SK-N-SH treated with all-trans-retinoic acid at 6 μM for 48 hours (cell line): ENCODE data around the gene RNF19B.

Experiments used
- ATAC-seq: fragments of 200-7000 bp; cut with Tn5 transposase; 3 replicates; pipeline ENCODE4 v1.9.1; 2020; ENCODE audit warnings: mild to moderate bottlenecking, moderate library complexity
- ARNTL ChIP-seq: fragments of 450-650 bp; formaldehyde crosslinking; IDR thresholded peaks from 2 replicates; pipeline ENCODE4 v1.5.0; 2020; ENCODE audit warnings: low read depth, mild to moderate bottlenecking, moderate library complexity, borderline replicate concordance
- BACH2 ChIP-seq: fragments of 250-450 bp; sonication (Bioruptor Pico); IDR thresholded peaks from 2 replicates; pipeline ENCODE4 v1.9.0; 2021; ENCODE audit warnings: mild to moderate bottlenecking, borderline replicate concordance
- CSDC2 ChIP-seq: fragments of 250-450 bp; sonication (Bioruptor Pico); IDR thresholded peaks from 2 replicates; pipeline ENCODE4 v1.5.0; 2020; ENCODE audit warnings: mild to moderate bottlenecking, moderate library complexity
- ESRRG ChIP-seq: fragments of 250-450 bp; sonication (Bioruptor Pico); IDR thresholded peaks from 2 replicates; pipeline ENCODE4 v1.6.1; 2021; ENCODE audit warnings: mild to moderate bottlenecking
- GLIS3 ChIP-seq: fragments of 250-450 bp; sonication (Bioruptor Pico); IDR thresholded peaks from 2 replicates; pipeline ENCODE4 v1.5.0; 2020; ENCODE audit warnings: mild to moderate bottlenecking, moderate library complexity
- ISL1 ChIP-seq: fragments of 250-450 bp; sonication (Bioruptor Pico); IDR thresholded peaks from 2 replicates; pipeline ENCODE4 v2.1.2; 2022; ENCODE audit warnings: mild to moderate bottlenecking, moderate library complexity
- OSR1 ChIP-seq: fragments of 250-450 bp; sonication (Bioruptor Pico); IDR thresholded peaks from 2 replicates; pipeline ENCODE4 v1.8.0; 2022; ENCODE audit warnings: moderate library complexity, mild to moderate bottlenecking, inconsistent platforms
- PATZ1 ChIP-seq: fragments of 250-450 bp; sonication (Bioruptor Pico); IDR thresholded peaks from 2 replicates; pipeline ENCODE4 v1.8.0; 2020; ENCODE audit warnings: mild to moderate bottlenecking, moderate library complexity, borderline replicate concordance
- PPARA ChIP-seq: fragments of 250-450 bp; sonication (Bioruptor Pico); IDR thresholded peaks from 2 replicates; pipeline ENCODE4 v1.5.0; 2020; ENCODE audit warnings: mild to moderate bottlenecking, borderline replicate concordance
- RARB ChIP-seq: fragments of 250-450 bp; sonication (Bioruptor Pico); IDR thresholded peaks from 2 replicates; pipeline ENCODE4 v1.8.0; 2021; ENCODE audit warnings: mild to moderate bottlenecking, moderate library complexity
- SNAI2 ChIP-seq: fragments of 250-450 bp; sonication (Bioruptor Pico); IDR thresholded peaks from 2 replicates; pipeline ENCODE4 v1.5.0; 2020; ENCODE audit warnings: mild to moderate bottlenecking, moderate library complexity
- TCF4 ChIP-seq: fragments of 250-450 bp; sonication (Bioruptor Pico); IDR thresholded peaks from 2 replicates; pipeline ENCODE4 v1.8.0; 2021; ENCODE audit warnings: mild to moderate bottlenecking, moderate library complexity, borderline replicate concordance
- TOX ChIP-seq: fragments of 250-450 bp; sonication (Bioruptor Pico); IDR thresholded peaks from 2 replicates; pipeline ENCODE4 v1.8.0; 2021; ENCODE audit warnings: mild to moderate bottlenecking, moderate library complexity, borderline replicate concordance
- ZC3H10 ChIP-seq: fragments of 250-450 bp; sonication (Bioruptor Pico); IDR thresholded peaks from 2 replicates; pipeline ENCODE4 v1.5.1; 2021; ENCODE audit warnings: mild to moderate bottlenecking, moderate library complexity
- ZFP3 ChIP-seq: fragments of 250-450 bp; sonication (Bioruptor Pico); IDR thresholded peaks from 2 replicates; pipeline ENCODE4 v1.5.0; 2020; ENCODE audit warnings: mild to moderate bottlenecking, moderate library complexity
- ZFP30 ChIP-seq: fragments of 450-650 bp; formaldehyde crosslinking; IDR thresholded peaks from 2 replicates; pipeline ENCODE4 v1.5.0; 2022; ENCODE audit warnings: mild to moderate bottlenecking, moderate library complexity
- ZNF565 ChIP-seq: fragments of 450-650 bp; formaldehyde crosslinking; conservative IDR thresholded peaks from 2 replicates; pipeline ENCODE4 v1.5.0; 2020; ENCODE audit warnings: low read depth, mild to moderate bottlenecking, moderate library complexity
- ZNF70 ChIP-seq: fragments of 450-650 bp; formaldehyde crosslinking; IDR thresholded peaks from 2 replicates; pipeline ENCODE4 v1.5.0; 2020; ENCODE audit warnings: mild to moderate bottlenecking, moderate library complexity
- ZNF8 ChIP-seq: fragments of 450-650 bp; formaldehyde crosslinking; IDR thresholded peaks from 2 replicates; pipeline ENCODE4 v1.5.0; 2020; ENCODE audit warnings: mild to moderate bottlenecking, moderate library complexity
- TF ChIP-seq, protein P1 (sequence below): fragments of 250-450 bp; sonication (Bioruptor Pico); IDR thresholded peaks from 2 replicates; pipeline ENCODE4 v1.5.0; 2020; ENCODE audit warnings: mild to moderate bottlenecking, moderate library complexity
- TF ChIP-seq, protein P2 (sequence below): fragments of 250-450 bp; sonication (Bioruptor Pico); IDR thresholded peaks from 2 replicates; pipeline ENCODE4 v1.5.1; 2020; ENCODE audit warnings: low read depth, mild to moderate bottlenecking, moderate library complexity
- TF ChIP-seq, protein P3 (sequence below): fragments of 250-450 bp; sonication (Bioruptor Pico); IDR thresholded peaks from 2 replicates; pipeline ENCODE4 v1.5.1; 2021; ENCODE audit warnings: mild to moderate bottlenecking, moderate library complexity

RNF19B gene

GRCh38 chr1:32967888-32968568 lies 3.4 kb upstream of the RNF19B start:
- ATAC-seq = no peak
- TF ChIP-seq CSDC2 (no peak), ZFP30 (CRISPR knock-in tag) (no peak), GLIS3 (CRISPR knock-in tag) (no peak), RARB (CRISPR knock-in tag) (no peak), BACH2 (CRISPR knock-in tag) (no peak), OSR1 (CRISPR knock-in tag) (no peak), ESRRG (no peak), ARNTL (CRISPR knock-in tag) (no peak), PPARA (CRISPR knock-in tag) (no peak), ZC3H10 (CRISPR knock-in tag) (no peak), ZNF565 (CRISPR knock-in tag) (no peak), ZNF8 (no peak), ZNF70 (CRISPR knock-in tag) (no peak), TCF4 (CRISPR knock-in tag) (no peak), SNAI2 (CRISPR knock-in tag) (no peak)
- TF ChIP-seq, protein P1, sequence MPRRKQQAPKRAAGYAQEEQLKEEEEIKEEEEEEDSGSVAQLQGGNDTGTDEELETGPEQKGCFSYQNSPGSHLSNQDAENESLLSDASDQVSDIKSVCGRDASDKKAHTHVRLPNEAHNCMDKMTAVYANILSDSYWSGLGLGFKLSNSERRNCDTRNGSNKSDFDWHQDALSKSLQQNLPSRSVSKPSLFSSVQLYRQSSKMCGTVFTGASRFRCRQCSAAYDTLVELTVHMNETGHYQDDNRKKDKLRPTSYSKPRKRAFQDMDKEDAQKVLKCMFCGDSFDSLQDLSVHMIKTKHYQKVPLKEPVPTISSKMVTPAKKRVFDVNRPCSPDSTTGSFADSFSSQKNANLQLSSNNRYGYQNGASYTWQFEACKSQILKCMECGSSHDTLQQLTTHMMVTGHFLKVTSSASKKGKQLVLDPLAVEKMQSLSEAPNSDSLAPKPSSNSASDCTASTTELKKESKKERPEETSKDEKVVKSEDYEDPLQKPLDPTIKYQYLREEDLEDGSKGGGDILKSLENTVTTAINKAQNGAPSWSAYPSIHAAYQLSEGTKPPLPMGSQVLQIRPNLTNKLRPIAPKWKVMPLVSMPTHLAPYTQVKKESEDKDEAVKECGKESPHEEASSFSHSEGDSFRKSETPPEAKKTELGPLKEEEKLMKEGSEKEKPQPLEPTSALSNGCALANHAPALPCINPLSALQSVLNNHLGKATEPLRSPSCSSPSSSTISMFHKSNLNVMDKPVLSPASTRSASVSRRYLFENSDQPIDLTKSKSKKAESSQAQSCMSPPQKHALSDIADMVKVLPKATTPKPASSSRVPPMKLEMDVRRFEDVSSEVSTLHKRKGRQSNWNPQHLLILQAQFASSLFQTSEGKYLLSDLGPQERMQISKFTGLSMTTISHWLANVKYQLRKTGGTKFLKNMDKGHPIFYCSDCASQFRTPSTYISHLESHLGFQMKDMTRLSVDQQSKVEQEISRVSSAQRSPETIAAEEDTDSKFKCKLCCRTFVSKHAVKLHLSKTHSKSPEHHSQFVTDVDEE (CRISPR knock-in tag) = no peak
- TF ChIP-seq, protein P2, sequence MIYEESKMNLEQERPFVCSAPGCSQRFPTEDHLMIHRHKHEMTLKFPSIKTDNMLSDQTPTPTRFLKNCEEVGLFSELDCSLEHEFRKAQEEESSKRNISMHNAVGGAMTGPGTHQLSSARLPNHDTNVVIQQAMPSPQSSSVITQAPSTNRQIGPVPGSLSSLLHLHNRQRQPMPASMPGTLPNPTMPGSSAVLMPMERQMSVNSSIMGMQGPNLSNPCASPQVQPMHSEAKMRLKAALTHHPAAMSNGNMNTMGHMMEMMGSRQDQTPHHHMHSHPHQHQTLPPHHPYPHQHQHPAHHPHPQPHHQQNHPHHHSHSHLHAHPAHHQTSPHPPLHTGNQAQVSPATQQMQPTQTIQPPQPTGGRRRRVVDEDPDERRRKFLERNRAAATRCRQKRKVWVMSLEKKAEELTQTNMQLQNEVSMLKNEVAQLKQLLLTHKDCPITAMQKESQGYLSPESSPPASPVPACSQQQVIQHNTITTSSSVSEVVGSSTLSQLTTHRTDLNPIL (CRISPR knock-in tag) = no peak
- TF ChIP-seq, all 23 proteins: peak for 0

GRCh38 chr1:32966900-32967299 lies 2.3 kb upstream of the RNF19B start:
- ATAC-seq = no peak
- TF ChIP-seq CSDC2 (no peak), GLIS3 (CRISPR knock-in tag) (no peak), SNAI2 (CRISPR knock-in tag) (no peak), ZNF8 (no peak), TCF4 (CRISPR knock-in tag) (no peak), ESRRG (no peak)

DNA sequence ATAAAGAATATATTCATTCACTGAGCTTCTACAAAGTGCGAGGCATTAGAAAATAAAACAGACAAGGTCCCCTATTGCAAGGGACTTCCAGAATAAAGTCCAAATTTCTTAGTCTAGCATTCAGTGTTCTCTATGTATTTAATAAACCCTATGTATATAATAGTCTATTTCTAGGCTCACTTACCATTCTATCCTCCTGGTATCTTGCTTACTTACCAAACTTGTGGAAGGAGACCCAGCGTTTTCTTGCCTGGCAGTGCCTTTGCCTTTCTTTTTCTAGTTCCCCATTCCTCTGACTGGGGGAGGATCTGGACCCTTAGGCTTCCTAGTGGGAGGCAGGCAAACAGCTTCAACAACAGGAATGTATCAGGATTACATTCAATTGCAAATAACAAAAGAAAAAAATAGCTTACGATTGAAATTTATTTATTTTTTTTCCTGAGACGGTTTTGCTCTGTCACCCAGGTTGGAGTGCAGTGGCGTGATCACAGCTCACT lies 690 bp upstream of the RNF19B start:
- TF ChIP-seq, protein P3, sequence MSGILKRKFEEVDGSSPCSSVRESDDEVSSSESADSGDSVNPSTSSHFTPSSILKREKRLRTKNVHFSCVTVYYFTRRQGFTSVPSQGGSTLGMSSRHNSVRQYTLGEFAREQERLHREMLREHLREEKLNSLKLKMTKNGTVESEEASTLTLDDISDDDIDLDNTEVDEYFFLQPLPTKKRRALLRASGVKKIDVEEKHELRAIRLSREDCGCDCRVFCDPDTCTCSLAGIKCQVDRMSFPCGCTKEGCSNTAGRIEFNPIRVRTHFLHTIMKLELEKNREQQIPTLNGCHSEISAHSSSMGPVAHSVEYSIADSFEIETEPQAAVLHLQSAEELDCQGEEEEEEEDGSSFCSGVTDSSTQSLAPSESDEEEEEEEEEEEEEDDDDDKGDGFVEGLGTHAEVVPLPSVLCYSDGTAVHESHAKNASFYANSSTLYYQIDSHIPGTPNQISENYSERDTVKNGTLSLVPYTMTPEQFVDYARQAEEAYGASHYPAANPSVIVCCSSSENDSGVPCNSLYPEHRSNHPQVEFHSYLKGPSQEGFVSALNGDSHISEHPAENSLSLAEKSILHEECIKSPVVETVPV (CRISPR knock-in tag) = no peak
- TF ChIP-seq ZC3H10 (CRISPR knock-in tag) (no peak), TCF4 (CRISPR knock-in tag) (no peak), ISL1 (no peak), ZFP30 (CRISPR knock-in tag) (no peak), SNAI2 (CRISPR knock-in tag) (no peak), PATZ1 (CRISPR knock-in tag) (no peak), ZNF8 (no peak), ESRRG (no peak), ZNF70 (CRISPR knock-in tag) (no peak), ZNF565 (CRISPR knock-in tag) (no peak), ARNTL (CRISPR knock-in tag) (no peak), ZFP3 (CRISPR knock-in tag) (no peak), TOX (CRISPR knock-in tag) (no peak), PPARA (CRISPR knock-in tag) (no peak), OSR1 (CRISPR knock-in tag) (no peak)
- TF ChIP-seq, protein P2 (CRISPR knock-in tag) = no peak

More for the DNA sequence above, 690 bp upstream of the RNF19B start:
- ATAC-seq = no peak
